ENCODE results near the gene SEL1L3.

SEL1L3 gene

DNA sequence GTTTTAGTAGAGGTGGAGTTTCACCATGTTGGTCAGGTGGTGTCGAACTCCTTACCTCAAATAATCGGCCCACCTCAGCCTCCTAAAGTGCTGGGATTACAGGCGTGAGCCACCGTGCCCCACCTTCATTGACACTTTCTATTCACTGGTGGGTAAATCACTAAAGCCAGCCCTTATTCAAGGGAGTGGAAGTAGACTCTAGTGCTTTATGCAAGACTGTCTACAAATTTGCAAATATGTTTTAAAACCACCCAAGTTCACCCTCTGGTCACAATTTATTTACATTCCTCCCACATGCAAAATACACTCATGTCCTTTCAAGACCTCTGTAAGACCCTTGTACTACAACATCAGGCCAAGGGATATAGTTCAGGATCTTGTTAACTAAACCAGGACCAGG, 162.1 kb downstream of the SEL1L3 start:
- ChIA-PET POLR2A (no interaction called here), CTCF (no interaction called here)
- Histone ChIP-seq H3K4me1 (ENCODE audit: control insufficient read depth, insufficient read depth, low read length) (no peaks in the 10 kb centered on the region), H3K4me3 (ENCODE audit: low read depth, low read length) (no peak overlapping the region), H3K27ac (ENCODE audit: extremely low read depth, low read depth, low read length) (no peak overlapping the region), H3K36me3 (ENCODE audit: control insufficient read depth in 2 of 2, insufficient read depth in 1 of 2, low read length in 2 of 2) (no peaks in the 10 kb centered on the region), H3K9me3 (ENCODE audit: control insufficient read depth, insufficient read depth, low read depth, low read length) (no peaks in the 10 kb centered on the region)
- TF ChIP-seq ZNF423 (tag by site-specific recombination; IDR thresholded peaks at IDR 0.05) (no peak), ZNF221 (tag by site-specific recombination; IDR thresholded peaks at IDR 0.05; ENCODE audit: borderline replicate concordance) (no peak), ZNF549 (tag by site-specific recombination; IDR thresholded peaks at IDR 0.05) (no peak), ZNF24 (tag by site-specific recombination; IDR thresholded peaks at IDR 0.05) (no peak), ZFP69B (tag by site-specific recombination; IDR thresholded peaks at IDR 0.05) (no peak), KLF7 (tag by site-specific recombination; IDR thresholded peaks at IDR 0.05; ENCODE audit: borderline replicate concordance) (no peak), SCRT2 (tag by site-specific recombination; IDR thresholded peaks at IDR 0.05) (no peak), ZNF76 (tag by site-specific recombination; IDR thresholded peaks at IDR 0.05; ENCODE audit: borderline replicate concordance, low read depth) (no peak), BCL11B (tag by site-specific recombination; IDR thresholded peaks at IDR 0.05; ENCODE audit: low read depth) (no peak), KLF1 (tag by site-specific recombination; IDR thresholded peaks at IDR 0.05) (no peak)
- TF ChIP-seq, protein P1, sequence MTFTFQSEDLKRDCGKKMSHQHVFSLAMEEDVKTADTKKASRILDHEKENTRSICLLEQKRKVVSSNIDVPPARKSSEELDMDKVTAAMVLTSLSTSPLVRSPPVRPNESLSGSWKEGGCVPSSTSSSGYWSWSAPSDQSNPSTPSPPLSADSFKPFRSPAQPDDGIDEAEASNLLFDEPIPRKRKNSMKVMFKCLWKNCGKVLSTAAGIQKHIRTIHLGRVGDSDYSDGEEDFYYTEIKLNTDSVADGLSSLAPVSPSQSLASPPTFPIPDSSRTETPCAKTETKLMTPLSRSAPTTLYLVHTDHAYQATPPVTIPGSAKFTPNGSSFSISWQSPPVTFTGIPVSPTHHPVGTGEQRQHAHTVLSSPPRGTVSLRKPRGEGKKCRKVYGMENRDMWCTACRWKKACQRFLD (tag by site-specific recombination; IDR thresholded peaks at IDR 0.05): no peak
- TF ChIP-seq, protein P2, sequence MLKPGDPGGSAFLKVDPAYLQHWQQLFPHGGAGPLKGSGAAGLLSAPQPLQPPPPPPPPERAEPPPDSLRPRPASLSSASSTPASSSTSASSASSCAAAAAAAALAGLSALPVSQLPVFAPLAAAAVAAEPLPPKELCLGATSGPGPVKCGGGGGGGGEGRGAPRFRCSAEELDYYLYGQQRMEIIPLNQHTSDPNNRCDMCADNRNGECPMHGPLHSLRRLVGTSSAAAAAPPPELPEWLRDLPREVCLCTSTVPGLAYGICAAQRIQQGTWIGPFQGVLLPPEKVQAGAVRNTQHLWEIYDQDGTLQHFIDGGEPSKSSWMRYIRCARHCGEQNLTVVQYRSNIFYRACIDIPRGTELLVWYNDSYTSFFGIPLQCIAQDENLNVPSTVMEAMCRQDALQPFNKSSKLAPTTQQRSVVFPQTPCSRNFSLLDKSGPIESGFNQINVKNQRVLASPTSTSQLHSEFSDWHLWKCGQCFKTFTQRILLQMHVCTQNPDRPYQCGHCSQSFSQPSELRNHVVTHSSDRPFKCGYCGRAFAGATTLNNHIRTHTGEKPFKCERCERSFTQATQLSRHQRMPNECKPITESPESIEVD (tag by site-specific recombination; IDR thresholded peaks at IDR 0.05): no peak
- TF ChIP-seq, protein P3, sequence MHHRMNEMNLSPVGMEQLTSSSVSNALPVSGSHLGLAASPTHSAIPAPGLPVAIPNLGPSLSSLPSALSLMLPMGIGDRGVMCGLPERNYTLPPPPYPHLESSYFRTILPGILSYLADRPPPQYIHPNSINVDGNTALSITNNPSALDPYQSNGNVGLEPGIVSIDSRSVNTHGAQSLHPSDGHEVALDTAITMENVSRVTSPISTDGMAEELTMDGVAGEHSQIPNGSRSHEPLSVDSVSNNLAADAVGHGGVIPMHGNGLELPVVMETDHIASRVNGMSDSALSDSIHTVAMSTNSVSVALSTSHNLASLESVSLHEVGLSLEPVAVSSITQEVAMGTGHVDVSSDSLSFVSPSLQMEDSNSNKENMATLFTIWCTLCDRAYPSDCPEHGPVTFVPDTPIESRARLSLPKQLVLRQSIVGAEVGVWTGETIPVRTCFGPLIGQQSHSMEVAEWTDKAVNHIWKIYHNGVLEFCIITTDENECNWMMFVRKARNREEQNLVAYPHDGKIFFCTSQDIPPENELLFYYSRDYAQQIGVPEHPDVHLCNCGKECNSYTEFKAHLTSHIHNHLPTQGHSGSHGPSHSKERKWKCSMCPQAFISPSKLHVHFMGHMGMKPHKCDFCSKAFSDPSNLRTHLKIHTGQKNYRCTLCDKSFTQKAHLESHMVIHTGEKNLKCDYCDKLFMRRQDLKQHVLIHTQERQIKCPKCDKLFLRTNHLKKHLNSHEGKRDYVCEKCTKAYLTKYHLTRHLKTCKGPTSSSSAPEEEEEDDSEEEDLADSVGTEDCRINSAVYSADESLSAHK (tag by site-specific recombination; IDR thresholded peaks at IDR 0.05): no peak
- TF ChIP-seq, protein P4, sequence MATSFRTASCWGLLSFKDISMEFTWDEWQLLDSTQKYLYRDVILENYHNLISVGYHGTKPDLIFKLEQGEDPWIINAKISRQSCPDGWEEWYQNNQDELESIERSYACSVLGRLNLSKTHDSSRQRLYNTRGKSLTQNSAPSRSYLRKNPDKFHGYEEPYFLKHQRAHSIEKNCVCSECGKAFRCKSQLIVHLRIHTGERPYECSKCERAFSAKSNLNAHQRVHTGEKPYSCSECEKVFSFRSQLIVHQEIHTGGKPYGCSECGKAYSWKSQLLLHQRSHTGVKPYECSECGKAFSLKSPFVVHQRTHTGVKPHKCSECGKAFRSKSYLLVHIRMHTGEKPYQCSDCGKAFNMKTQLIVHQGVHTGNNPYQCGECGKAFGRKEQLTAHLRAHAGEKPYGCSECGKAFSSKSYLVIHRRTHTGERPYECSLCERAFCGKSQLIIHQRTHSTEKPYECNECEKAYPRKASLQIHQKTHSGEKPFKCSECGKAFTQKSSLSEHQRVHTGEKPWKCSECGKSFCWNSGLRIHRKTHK (tag by site-specific recombination; IDR thresholded peaks at IDR 0.05): no peak
- TF ChIP-seq, protein P5, sequence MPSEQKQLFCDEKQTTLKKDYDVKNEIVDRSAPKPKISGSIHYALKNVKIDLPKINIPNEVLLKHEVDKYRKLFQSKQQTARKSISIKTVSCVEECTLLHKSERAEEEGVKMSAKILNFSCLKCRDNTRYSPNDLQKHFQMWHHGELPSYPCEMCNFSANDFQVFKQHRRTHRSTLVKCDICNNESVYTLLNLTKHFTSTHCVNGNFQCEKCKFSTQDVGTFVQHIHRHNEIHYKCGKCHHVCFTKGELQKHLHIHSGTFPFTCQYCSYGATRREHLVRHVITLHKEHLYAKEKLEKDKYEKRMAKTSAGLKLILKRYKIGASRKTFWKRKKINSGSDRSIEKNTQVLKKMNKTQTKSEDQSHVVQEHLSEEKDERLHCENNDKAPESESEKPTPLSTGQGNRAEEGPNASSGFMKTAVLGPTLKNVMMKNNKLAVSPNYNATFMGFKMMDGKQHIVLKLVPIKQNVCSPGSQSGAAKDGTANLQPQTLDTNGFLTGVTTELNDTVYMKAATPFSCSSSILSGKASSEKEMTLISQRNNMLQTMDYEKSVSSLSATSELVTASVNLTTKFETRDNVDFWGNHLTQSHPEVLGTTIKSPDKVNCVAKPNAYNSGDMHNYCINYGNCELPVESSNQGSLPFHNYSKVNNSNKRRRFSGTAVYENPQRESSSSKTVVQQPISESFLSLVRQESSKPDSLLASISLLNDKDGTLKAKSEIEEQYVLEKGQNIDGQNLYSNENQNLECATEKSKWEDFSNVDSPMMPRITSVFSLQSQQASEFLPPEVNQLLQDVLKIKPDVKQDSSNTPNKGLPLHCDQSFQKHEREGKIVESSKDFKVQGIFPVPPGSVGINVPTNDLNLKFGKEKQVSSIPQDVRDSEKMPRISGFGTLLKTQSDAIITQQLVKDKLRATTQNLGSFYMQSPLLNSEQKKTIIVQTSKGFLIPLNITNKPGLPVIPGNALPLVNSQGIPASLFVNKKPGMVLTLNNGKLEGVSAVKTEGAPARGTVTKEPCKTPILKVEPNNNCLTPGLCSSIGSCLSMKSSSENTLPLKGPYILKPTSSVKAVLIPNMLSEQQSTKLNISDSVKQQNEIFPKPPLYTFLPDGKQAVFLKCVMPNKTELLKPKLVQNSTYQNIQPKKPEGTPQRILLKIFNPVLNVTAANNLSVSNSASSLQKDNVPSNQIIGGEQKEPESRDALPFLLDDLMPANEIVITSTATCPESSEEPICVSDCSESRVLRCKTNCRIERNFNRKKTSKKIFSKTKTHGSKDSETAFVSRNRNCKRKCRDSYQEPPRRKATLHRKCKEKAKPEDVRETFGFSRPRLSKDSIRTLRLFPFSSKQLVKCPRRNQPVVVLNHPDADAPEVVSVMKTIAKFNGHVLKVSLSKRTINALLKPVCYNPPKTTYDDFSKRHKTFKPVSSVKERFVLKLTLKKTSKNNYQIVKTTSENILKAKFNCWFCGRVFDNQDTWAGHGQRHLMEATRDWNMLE (tag by site-specific recombination; conservative IDR thresholded peaks at IDR 0.05; ENCODE audit: low read depth): no peak
